Central memory CD4-positive, alpha-beta T cell (primary cell): ENCODE measurements around the gene CD163.
"Not testable (repeated sequence)": the region's sequence is repeated elsewhere in the genome, so short reads cannot be mapped to it uniquely, and the experiment has no call there.

Experiments used
- DNase-seq: peaks from one replicate; pipeline ENCODE4 v3.0.0; 2022
- total RNA-seq, 3 experiments: gene quantifications; one replicate each; lab custom pipeline; 2026; lab: John Stamatoyannopoulos, UW

Gene CD163
- 0 to 0.05 (median 0) reads per million in 3 experiments for total RNA-seq

DNA sequence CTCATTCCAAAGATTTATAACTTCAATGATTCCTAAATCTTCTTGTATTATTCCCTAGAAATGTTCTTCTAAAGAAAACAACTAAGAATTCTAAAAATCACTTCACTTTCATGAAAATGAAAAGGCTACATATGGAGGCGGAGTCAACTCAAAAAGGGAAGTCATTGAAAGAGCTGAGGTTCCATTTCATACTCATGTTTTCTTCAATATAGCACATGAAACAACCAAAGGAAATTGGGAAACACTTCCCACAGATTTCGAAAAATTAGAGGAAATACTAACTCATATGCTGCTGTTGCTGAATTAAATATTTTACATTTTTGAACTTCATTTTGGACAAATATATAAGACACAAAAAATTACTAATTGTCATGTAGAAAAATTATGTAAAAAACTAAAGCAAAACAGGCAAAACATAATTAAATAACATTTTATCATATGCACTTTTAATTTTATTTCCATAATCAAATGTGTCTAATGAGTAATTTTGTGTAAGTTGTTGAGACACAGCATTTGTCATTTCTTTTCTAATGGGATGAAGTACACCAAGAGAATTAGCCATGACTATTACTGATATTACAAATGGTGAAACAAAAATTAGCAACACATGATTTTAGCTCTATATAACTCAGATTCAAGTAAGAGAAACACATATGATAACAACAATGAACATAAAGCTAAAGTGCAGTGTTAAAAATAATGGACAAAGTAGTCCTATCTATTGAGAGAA is at the start of gene CD163:
TSS of gene CD163 (minus strand) at position 92 of the 730 bp plus-strand sequence. CDS start at position 5, 87 bp downstream.
- DNase-seq, result no peak

DNA sequence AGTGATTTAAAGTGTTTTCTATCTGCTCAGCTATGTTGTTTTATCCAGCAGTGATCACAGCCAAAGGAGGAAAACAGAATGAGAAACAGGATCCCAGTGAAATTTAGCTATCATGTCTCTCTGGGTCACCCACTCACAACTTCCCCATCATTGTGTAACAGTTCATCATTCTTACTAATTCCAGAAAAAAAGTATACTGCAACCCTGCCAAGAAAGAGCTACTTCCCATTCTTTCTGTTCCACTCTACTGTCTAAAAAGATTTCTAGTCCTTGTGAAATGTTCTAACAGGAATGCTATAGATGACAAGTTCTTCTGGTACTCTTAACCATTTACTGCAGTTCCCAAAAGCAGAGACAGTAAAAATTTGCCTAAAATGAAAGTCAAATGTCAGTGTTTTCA is 39.2 kb upstream of the CD163 start:
- DNase-seq, result no peak

DNA sequence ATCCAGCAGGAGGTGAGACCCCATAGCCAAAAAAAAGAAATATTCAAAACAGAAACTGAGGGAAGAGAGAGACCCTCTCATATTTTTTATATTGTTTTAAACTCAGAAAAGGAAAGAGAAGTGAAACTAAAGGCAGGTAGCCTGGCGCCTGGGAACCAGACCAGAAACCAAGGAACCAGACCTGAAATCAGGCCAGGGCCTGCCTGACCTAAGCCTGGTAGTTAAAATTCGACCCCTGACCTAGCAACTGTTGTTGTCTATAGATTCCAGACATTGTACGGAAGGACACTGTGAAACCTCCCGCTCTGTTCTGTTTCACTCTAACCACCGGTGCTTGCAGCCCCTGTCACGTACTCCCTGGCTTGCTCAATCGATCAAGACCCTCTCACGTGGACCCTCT is 38.5 kb upstream of the CD163 start:
- no peak for DNase-seq

DNA sequence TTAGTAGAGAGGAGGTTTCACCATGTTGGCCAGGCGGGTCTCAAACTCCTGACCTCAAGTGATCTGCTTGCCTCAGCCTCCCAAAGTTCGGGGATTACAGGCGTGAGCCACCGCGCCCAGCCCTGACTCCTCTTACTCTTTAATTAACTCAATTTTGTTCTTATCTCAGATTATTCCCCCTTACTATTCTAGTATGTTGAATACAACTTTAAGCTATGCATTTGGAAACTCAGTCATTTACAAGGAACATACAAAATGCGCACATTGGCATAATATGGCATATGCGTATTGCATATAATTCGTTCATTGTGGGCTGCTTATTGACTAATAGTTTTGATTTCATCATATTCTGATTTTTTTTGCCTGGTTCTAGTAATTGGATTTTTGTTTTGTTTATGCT is 10.8 kb upstream of the CD163 start:
- no peak for DNase-seq

DNA sequence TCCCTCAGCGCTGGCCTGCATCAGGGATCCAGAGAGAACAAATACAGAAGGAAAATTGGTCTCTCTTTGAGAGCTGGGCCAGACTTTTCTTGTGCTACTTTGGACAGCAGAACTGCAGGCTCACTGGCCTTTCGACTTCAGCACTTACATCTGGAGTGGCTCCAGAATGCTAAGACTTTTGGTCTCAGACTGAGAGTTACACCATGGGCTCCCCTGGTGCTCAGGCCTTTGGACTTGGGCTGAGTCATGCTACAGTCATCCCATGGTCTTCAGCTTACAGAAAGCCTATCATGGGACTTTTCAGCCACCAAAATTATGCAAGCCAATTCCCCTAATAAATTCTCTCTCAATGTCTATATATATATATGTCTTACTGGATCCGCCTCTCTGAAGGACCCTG is 9.0 kb upstream of the CD163 start:
- no peak for DNase-seq

DNA sequence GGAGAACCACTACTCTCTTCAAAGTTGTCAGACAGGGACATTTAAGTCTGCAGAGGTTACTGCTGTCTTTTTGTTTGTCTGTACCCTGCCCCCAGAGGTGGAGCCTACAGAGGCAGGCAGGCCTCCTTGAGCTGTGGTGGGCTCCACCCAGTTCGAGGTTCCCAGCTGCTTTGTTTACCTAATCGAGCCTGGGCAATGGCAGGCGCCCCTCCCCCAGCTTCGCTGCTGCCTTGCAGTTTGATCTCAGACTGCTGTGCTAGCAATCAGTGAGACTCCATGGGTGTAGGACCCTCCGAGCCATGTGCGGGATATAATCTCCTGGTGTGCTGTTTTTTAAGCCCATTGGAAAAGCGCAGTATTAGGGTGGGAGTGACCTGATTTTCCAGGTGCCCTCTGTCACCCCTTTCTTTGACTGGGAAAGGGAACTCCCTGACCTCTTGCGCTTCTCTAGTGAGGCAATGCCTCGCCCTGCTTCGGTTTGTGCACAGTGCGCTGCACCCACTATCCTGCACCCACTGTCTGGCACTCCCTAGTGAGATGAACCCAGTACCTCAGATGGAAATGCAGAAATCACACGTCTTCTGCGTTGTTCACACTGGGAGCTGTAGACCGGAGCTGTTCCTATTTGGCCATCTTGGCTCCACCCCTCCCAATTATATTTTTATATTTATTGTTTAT is 6.4 kb upstream of the CD163 start:
- not testable (repeated sequence) for DNase-seq

DNA sequence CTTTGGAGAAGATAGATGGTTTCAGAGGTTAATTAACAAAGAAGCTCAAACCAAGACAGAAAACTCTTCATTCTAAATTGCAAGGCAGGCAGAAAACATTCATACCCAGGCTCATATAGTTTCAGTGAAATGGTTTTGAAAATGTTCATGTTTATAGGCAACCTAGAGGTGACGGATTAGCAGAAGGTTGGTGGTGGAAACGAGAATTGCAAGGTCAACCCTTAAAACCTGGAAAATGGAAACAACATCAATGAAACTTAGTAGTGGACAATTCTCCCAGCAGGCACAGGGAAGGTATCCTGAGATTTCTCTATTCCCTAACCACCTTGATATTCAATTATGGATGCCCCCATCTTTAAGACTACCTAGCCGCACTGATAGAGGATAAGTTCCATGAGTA is 965 bp downstream of the CD163 start:
- DNase-seq, result no peak

DNA sequence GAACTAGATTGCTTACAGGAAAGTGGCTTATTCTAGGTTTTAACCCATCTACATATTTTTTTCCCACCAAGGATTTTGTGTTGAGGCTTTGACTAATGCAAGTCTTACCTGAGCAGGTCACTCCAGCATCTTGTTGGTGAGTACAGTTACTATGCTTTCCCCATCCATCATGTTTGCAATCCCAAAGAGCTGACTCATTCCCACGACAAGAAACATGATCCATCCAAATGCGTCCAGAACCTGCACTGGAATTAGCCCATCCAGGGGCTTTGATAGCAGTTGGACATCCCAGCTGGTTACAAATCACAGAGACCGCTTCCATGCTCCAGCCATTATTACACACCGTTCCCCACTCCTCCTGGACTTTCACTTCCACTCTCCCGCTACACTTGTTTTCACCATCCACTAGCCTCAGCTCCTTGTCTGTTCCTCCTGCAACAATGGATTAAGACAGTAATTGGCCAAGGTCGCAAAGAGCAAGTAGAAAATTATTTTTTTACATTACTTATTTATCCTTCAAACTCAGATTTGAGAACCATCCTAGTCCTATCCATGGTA is 2.5 kb downstream of the CD163 start:
- DNase-seq, result no peak

DNA sequence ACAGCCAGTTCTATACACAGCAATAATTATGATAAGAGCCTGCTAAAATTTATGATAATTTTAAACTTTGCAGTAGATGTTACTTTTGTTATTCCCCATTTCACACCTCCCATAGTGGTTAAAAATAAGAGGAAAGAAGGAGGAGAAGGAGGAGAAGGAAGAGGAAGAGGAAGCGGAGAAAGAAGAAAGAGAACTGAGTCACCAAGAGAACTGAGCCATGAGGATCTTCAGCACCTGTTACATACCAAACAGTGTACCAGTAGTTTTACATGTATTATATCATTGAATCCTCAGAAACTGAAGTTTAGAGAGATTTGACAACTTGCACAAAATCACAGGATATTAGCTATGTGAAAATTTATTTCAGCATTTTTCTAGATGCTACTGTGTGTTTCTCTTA is 3.9 kb downstream of the CD163 start:
- no peak for DNase-seq

DNA sequence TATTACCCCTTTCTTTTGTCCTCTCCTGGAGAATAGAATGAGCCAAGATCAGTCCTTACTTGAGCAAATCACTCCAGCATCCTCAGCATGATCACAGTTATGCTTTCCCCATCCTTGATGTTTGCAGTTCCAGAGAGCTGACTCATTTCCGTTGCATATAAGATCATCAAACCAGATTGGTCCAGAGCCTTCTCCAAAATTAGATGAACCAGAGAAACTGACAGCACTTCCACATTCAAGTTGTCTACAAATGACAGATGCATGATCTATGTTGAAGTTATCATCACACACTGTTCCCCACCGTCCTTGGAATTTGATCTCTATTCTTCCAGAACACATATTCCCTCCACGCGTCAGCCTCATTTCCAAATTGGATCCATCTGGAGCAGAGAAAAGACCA is 4.8 kb downstream of the CD163 start:
- no peak for DNase-seq

DNA sequence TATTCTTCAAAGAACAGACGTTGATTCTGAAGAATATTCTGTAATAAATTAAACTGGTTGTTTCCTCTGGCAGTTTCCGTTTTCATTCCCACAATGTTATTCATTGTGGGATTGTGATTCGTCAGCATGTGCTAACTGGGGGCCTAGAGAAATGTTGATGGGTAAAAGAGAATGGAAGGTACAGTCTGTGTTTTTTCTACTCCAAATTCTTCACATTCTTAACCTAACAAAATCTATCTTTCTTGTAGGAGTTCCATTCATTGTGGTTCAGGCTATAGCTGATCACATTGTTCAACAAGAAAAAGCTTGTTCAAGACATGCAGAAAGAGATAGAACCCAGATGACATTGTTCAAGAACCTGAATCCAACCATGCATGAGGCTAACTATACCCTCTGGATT is 5.9 kb downstream of the CD163 start:
- no peak for DNase-seq

DNA sequence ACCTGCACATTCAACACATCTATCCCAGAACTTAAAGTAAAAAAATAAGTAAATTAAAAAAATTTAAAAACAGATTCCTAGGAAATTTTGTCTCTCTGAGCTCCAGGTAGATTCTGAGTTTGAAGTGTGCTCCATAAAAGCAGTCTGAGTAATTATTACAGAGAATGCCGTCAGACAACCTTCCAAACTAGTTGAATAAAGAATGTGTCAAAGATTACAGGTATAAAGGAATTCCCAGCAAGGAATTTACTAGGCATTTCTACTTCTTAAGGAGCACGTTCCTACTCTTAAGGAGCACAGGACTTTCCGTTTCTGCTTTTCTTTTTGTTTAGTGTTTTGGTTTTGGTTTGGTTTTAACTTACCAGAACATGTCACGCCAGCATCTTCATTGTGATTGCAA is 7.1 kb downstream of the CD163 start:
- no peak for DNase-seq

DNA sequence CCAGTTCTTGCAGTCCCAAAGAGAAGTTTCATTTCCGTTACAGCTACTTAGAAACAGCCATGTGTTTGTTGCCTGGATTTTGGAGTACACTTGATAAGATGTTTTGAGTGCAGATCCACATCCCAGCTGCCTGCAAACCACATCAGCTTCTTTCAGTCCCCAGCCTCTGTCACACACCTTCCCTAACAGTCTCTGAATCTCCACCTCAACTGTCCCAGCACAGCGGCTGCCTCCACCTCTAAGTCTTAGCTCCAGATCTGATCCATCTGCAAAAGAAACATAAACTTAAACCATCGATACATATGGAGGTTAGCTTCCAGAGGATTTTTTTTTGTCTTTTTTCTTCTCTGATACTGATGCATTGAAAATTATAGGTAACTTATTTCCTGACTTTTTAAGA is 8.4 kb downstream of the CD163 start:
- no peak for DNase-seq

DNA sequence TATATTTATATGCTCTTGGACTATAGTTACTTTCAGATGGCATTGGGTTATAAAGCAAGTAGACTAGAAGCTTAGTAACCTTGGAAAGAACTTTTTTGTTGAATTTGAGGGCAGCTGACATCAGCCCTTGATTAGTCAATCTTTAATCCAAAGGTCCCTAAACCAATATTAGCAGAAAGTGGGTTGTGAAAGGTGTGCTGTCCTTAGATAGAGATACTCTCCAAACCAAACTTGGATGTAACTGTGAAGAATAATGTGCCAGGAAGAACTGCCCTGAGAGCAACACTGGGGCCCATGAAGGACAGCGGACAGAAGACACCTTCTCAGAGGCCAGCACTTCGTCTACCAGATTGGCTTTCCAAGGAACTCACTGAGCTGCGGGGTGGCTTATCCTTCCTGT is 10.6 kb downstream of the CD163 start:
- no peak for DNase-seq

DNA sequence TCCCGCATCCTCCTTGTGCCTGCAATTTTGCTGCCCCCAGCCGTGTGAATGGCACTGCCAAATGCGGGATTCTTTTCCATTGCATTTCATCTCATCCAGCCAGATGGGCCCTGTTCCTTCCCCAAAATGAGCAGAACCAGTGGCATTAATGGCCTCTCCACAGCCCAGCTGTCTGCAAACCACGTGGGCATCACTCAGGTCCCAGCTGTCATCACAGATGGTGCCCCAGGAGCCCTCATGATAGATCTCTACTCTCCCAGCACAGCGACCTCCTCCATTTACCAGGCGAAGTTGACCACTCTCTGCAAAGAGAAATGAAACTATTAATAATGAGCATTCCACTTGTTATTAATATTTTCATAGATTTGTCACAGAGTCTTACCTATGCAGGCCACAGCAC is 17.1 kb downstream of the CD163 start:
- DNase-seq, result no peak

DNA sequence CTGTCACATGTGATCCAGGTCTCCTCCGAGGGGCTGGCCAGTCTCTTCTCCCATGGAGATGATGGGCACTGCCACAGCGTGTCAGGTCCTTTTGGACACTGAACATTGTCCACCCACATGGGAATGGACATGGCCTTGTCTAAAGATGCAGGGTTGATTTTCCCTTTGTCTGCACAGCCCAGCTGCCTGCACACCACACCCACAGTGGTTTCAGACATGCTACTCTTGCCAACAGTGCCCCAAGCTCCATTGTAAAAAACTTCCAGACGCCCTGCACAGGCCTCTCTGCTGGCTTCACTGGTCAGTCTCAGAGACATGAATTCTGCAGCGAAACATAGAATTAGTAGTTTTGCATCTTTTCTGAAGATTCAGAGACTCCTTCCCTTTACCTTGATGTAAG is 18.5 kb downstream of the CD163 start:
- DNase-seq, result no peak

DNA sequence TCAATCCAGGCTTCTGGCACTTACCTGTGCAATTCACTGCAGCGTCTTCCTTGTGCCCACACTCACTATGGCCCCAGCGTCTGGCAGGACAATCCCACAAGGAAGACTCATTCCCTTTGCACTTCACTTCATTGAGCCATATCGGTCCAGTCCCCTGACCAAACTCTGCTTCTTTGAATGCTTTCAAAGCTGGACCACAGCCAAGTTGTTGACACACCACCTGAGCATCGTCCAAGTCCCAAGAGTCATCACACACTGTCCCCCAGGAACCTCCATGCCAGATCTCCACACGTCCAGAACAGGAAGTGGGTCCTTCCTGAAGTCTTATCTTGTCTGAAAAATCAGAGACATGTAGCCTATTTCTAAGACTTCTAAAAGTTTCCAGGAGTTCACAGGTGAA is 20.2 kb downstream of the CD163 start:
- DNase-seq, result no peak

DNA sequence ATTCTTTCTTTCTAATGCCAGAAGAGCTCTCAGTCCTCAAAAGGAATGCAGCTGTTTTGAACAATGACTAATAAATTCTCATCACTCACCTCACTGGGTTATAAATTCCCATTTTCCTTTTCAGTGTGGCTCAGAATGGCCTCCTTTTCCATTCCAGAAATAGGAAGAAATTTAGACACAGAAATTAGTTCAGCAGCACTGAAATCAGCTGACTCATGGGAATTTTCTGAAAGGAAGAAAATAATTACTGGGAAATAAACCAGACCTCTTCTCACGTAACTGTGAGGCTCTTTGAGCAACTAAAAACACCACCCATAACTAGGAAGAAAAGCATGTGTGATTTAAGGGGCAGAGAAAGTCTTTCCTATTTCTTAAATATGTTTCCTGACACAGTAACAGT is 23.8 kb downstream of the CD163 start:
- no peak for DNase-seq

DNA sequence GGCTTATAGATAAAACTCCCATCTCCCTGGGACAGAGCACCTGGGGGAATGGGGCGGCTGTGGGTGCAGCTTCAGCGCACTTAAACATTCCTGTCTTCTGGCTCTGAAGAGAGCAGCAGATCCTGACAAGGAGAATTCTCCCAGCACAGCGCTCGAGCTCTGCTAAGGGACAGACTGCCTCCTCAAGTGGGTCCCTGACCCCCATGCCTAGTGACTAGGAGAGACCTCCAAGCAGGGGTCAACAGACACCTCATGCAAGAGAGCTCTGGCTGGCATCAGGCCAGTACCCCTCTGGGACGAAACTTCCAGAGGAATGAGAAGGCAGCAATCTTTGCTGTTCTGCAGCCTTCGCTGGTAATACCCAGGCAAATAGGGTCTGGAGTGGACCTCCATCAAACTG is 31.5 kb downstream of the CD163 start:
- DNase-seq, result no peak

DNA sequence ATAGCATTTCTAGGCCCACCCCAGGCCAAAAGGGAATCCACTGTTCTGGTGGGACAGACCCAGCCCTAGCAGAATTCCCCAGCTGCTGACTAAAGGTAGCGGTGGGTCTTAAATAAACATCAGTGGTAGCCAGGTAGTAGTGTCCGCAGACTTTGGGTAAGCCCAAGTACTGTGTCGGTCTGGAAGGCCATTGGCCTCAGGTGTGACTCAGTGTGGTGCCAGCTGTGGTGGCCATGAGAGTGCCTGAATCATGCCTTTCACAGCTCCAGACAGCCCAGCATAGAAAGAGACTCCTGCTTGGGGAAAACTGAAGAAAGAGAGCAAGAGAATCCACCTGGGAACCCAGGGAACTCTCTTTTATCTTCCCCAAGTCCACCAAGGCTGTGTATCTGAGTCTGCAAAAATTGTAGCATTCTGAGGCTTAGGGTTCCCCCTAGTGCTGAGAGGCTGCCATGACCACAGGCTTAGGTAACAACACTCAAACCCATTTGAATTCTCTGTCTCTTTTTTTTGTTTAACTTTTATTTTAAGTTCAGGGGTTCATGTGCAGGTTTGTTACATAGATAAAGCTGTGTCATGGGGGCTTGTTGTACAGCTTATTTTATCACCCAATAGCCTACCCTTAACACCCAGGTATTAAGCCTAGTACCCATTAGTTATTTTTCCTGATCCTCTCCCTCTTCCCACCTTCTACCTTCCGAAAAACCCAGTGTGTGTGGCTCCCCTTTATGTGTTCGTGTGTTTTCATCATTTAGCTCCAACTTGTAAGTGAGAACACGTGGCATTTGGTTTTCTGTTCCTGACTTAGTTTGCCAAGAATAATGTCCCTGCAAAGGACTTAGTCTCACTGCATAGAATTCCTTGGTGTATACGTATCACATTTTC is 43.0 kb downstream of the CD163 start:
- DNase-seq, result peak; percentile 29

DNA sequence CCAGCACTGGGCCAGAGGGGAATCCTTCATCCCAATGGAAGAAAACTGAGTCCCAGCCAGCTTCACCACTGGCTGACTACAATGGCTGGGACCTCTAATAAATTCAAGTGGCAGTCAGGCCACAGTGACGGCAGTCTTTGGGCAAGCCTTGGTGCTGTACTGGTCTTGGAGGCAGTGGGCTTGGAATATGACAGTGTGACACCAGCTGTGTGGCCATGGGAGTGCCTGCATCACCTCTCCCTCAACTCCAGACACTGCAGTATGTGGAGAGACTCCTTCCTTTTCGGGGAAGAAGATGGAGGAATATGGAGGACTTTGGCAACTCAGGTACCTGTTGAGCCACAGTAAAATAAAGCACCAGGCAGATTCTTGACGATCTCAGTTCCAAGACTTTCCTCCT is 43.6 kb downstream of the CD163 start:
- no peak for DNase-seq

DNA sequence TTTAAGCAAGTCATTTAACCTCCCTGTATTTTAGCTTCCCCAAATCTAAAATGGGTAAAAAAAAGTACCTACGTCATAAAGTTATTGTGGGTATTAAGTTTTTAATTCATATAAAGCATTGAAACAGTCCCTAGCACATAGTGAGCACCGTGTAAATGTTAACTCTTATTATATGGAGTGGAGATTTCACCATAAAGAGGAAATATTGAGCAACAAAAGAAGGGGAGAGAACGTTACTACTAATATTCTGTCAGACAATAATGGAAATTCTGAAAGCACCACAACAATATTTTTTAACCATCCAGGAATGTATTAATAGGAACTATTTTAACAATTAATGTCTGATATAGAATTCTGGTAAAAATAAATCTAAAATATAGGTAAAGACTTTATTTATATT is 51.8 kb downstream of the CD163 start:
- DNase-seq, result no peak

DNA sequence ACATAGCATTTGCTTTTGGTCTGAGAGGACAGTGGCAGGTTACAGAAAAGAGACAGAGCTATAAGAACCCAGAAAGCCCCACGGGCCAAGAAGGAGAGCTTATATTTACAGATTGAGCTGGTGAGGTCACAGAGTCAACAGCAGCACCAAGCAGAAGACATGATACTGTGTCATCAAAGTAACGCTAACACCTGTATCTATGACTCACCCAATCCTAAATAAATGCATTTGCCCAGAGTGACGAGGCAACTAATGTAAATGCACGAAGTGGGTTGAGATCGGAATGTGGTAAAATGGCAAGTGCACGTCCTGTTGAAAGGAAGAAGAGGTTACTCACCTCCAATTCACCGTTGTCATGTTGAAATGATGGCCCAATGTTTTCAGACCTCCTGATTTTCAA is 52.9 kb downstream of the CD163 start:
- no peak for DNase-seq
